Osteoblast (primary cell): ENCODE results near the gene SYCP2. TPM values are rescaled to one million over a fixed set of nuclear protein-coding genes. Genes with fewer than 3 reads are reported as not detected.

Experiments
- DNase-seq: peaks from one replicate; pipeline ENCODE4 v3.0.0; 2011; ENCODE audit warnings: low spot score, mixed read lengths; ENCODE audit not compliant: insufficient read length; ENCODE audit errors: missing footprints
- H2AFZ ChIP-seq: 2 replicates; pipeline ENCODE4 v1.6.0; 2011; ENCODE audit warnings: mild to moderate bottlenecking, low read length
- H3K27ac ChIP-seq: 2 replicates; pipeline ENCODE4 v1.5.1; 2011; ENCODE audit warnings: mild to moderate bottlenecking, low read depth, low read length, moderate library complexity
- H3K27me3 ChIP-seq: 2 replicates; pipeline ENCODE4 v1.6.0; 2012; ENCODE audit warnings: mild to moderate bottlenecking, control low read depth, inconsistent platforms, low read length, moderate library complexity; ENCODE audit not compliant: insufficient read depth
- H3K36me3 ChIP-seq: 2 replicates; pipeline ENCODE4 v1.5.1; 2011; ENCODE audit warnings: mild to moderate bottlenecking, low read length, control low read depth, moderate library complexity; ENCODE audit not compliant: insufficient read depth
- H3K4me1 ChIP-seq: 2 replicates; pipeline ENCODE4 v1.5.1; 2011; ENCODE audit warnings: mild to moderate bottlenecking, low read length, control low read depth, moderate library complexity; ENCODE audit not compliant: insufficient read depth
- H3K4me2 ChIP-seq: 2 replicates; pipeline ENCODE4 v1.6.0; 2011; ENCODE audit warnings: mild to moderate bottlenecking, low read length; ENCODE audit not compliant: insufficient read depth
- H3K4me3 ChIP-seq: fragments of 200-600 bp; sonication (generic); 3 replicates; pipeline ENCODE4 v1.5.1; 2012; ENCODE audit warnings: mild to moderate bottlenecking, low read length, inconsistent platforms; ENCODE audit not compliant: insufficient read depth
- H3K79me2 ChIP-seq: 2 replicates; pipeline ENCODE4 v1.6.0; 2012; ENCODE audit warnings: mild to moderate bottlenecking, low read length, control low read depth, inconsistent platforms; ENCODE audit not compliant: insufficient read depth
- H3K9me3 ChIP-seq: 2 replicates; pipeline ENCODE4 v1.5.1; 2011; ENCODE audit warnings: low read depth, low read length, control low read depth
- H4K20me1 ChIP-seq: 2 replicates; pipeline ENCODE4 v1.6.0; 2012; ENCODE audit warnings: mild to moderate bottlenecking, low read length, control low read depth; ENCODE audit not compliant: insufficient read depth
- CTCF ChIP-seq: IDR thresholded peaks from 2 replicates; pipeline ENCODE4 v1.5.1; 2011; ENCODE audit warnings: mild to moderate bottlenecking, low read depth, low read length, moderate library complexity; ENCODE audit errors: extremely low read depth
- total RNA-seq: library from RNA; depleted of rRNA; stranded (reverse); fragments of >200 nt; gene quantifications from 2 replicates; pipeline ENCODE4 v1.2.3, GENCODE V29; 2012

Gene SYCP2
- total RNA-seq, 1 donor, result 1.4 TPM

GRCh38 chr20:59821201-59821600, 112.2 kb downstream of the SYCP2 start:
- Histone ChIP-seq H4K20me1 (no peaks in the 10 kb centered on the region), H3K4me1 (no peaks in the 10 kb centered on the region), H3K79me2 (no peaks in the 10 kb centered on the region), H3K4me2 (no peak overlapping the region), H3K36me3 (no peaks in the 10 kb centered on the region), H3K9me3 (no peaks in the 10 kb centered on the region), H3K27me3 (no peaks in the 10 kb centered on the region), H3K4me3 (no peak overlapping the region), H2AFZ (no peak overlapping the region), H3K27ac (no peak overlapping the region)
- no peak for DNase-seq
- no peak for TF ChIP-seq CTCF

DNA sequence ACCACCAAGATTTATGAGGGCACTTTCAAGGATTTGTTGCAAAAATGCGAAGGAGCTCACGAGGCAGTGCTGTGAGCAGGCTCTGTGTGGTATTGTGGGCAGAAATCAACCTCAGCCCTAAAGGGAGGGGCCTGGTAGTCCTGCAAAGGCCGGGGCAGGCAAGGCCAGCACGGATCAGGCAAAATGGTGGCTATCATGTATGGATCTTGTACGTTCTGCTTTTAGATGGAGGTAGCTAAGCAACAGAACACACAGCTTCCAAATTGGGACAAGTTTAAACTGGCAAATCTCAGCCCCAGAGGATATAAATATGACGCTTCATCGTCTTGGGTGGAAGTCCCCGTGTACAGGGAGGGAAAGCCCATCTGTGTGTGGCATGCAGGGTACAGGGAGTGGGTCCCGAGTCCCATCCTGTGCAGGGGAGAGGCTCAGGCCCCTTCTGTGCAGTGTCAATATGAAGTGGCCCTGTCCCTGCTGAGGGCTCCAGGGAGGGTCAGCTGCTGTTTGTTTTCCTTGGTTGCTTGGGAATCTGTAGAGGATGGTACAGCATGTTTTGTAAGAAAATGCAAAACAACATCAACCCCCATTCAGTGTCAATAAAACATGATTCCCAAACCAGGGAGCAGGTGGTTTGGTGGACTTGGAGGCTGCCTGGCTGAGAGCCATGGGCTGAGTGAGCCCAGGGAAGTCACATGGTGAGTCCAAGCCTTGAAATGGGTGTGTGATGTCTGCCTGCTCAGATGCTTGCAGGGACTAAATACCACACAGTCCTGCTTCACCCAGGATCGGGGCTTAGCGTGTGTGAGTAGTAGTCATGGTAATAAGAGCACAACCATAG, 113.0 kb downstream of the SYCP2 start:
- Histone ChIP-seq H3K4me2 (no peak overlapping the region), H3K9me3 (no peaks in the 10 kb centered on the region), H3K79me2 (no peaks in the 10 kb centered on the region), H2AFZ (no peak overlapping the region), H3K36me3 (no peaks in the 10 kb centered on the region), H4K20me1 (no peaks in the 10 kb centered on the region), H3K4me1 (no peaks in the 10 kb centered on the region), H3K4me3 (no peak overlapping the region), H3K27me3 (no peaks in the 10 kb centered on the region), H3K27ac (no peak overlapping the region)
- no peak for TF ChIP-seq CTCF
- peak; percentile 65 for DNase-seq

- H3K4me3 ChIP-seq, result no peak overlapping the region
- H3K36me3 ChIP-seq, result no peaks in the 10 kb centered on the region
- H3K4me2 ChIP-seq, result no peak overlapping the region
- H3K4me1 ChIP-seq, result no peaks in the 10 kb centered on the region
- H3K9me3 ChIP-seq, result no peaks in the 10 kb centered on the region
- no peaks in the 10 kb centered on the region for H3K79me2 ChIP-seq
- no peak for TF ChIP-seq CTCF
- no peaks in the 10 kb centered on the region for H4K20me1 ChIP-seq
- H2AFZ ChIP-seq, result no peak overlapping the region
- H3K27me3 ChIP-seq, result no peaks in the 10 kb centered on the region
- H3K27ac ChIP-seq, result no peak overlapping the region
- DNase-seq, result peak; percentile 75
Observed at GRCh38 chr20:59819496-59820203, 113.8 kb downstream of the SYCP2 start.

DNA sequence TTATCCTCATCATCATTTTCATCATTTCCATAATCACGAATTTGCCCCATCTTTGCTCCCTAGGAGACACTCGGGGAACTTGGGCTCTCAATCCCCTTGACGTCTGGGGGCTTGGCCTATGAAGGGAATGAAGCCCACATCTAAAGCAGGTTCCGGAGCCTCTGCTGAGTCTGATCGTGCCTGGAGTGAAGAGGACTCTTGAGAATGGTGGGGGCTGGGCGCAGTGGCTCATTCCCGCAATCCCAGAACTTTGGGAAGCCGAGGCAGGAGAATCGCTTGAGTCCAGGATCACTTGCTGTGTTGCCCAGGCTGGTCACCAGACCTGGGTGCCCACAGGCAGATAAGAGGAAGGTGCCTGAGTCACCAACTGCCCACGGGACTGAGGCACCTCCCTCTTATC, 114.5 kb downstream of the SYCP2 start:
- no peak for DNase-seq
- Histone ChIP-seq H4K20me1 (no peaks in the 10 kb centered on the region), H3K4me3 (no peak overlapping the region), H3K9me3 (no peaks in the 10 kb centered on the region), H3K36me3 (no peaks in the 10 kb centered on the region), H2AFZ (no peak overlapping the region), H3K4me2 (no peak overlapping the region), H3K4me1 (no peaks in the 10 kb centered on the region), H3K79me2 (no peaks in the 10 kb centered on the region), H3K27ac (no peak overlapping the region), H3K27me3 (no peaks in the 10 kb centered on the region)
- TF ChIP-seq CTCF, result no peak
